IPS DF 19.7 (cell line): ENCODE data around the gene NMD3.
"Not testable (repeated sequence)": the region's sequence is repeated elsewhere in the genome, so short reads cannot be mapped to it uniquely, and the experiment has no call there.

Experiments
- DNase-seq: peaks from one replicate; pipeline ENCODE4 v3.0.0-alpha.2; 2013; ENCODE audit warnings: low read depth, low spot score

NMD3 gene

GRCh38 chr3:161275919-161276318 lies 54.8 kb downstream of the NMD3 start:
- DNase-seq, result no peak

DNA sequence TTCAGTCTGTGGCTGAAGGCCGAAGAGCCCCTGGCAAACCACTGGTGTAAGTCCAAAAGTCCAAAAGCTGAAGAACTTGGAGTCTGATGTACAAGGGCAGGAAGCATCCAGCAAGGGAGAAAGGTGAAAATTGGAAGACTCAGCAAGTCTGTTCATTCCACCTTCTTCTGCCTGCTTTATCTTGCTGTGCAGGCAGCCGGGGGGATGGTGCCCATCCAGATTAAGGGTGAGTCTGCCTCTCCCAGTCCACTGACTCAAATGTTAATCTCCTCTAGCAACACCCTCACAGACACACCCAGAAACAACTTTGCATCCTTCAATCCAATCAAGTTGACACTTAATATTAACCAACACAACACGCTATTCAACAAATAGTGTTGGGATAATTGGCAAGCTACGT lies 61.3 kb downstream of the NMD3 start:
- DNase-seq, result not testable (repeated sequence)

GRCh38 chr3:161284989-161285388 lies 63.9 kb downstream of the NMD3 start:
- DNase-seq, result no peak

DNA sequence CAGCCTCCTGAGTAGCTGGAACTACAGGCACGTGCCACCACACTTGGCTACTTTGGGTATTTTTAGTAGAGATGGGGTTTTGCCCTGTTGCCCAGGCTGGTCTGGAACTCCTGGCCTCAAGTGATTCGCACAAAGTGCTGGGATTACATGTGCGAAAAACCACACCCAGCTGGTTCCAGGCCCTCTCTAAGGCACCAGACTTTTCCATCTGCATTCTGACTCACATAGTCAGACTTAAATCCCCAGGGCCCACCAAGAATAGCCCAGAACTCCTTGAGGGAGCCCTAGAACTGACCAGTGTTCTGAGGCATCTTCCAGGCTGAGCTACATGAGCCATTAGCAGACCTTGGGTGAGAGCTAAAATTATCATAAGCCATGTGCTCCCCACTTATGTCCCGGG lies 68.1 kb downstream of the NMD3 start:
- DNase-seq, result no peak

DNA sequence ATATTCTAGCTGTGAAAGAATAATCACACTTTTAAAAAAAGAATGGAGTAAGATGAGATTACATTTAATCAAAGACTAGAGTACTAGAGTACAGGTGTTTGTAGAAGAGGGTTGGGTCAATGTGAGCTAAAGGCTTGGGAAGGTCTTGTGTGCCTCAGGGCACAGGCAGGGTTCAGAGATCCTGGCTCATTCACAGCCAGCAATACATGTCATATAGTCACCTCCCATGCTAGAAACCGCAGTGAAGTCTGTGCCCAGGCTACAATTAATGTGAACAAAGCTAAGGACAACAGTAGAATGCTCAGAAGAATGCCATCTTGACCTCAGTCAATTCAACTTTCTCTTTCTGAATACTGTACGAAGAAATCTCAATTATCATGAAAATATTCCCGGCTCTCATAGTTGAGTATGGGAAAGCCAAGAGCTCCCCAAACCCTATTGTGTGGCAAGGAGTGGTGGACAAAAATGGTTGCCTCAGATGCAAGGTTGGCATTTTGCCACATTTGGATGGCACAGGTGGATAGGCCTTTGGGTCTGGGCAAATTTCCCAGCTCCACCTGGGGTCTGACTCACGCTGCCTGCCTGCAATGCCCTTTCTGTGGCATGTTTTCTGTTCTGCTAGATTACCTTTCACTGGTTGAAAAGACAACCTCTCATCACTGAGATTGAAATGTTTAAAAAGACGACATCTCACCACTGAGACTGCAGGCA lies 70.2 kb downstream of the NMD3 start:
- no peak for DNase-seq

DNA sequence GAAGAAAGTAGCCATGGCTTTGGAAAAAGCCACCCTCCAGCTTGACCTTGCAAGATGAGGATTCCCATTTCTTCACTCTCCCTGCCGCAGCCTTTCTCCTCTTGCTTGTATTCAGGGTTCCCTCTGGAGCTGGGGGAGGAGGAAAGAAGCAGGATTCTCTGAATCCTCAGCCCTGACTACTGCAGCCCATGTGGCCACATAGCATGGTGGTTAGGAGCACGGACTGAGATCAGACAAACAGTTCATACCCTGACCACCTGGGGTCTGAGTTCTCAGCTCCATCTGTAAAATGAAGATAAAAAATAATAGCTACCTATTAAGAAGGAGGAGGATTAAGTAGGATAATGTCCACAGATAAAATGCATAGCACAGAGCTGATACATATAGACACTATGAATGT lies 72.3 kb downstream of the NMD3 start:
- DNase-seq, result no peak

- no peak for DNase-seq
Observed at GRCh38 chr3:161295325-161295724, 74.2 kb downstream of the NMD3 start.

GRCh38 chr3:161296814-161297213 lies 75.7 kb downstream of the NMD3 start:
- no peak for DNase-seq
